Natural killer cell (primary cell): ENCODE results near the gene CDH13. TPM values are rescaled to one million over a fixed set of nuclear protein-coding genes. Genes with fewer than 3 reads are reported as not detected.
A peak's percentile ranks its signal among the peaks of the same experiment; 100 is the strongest.

ENCODE experiments used
- ATAC-seq, 3 donors: fragments of 150-1000 bp in 2 of 3; fragments of 200-7000 bp in 1 of 3; cut with Tn5 transposase; 1 replicate in 1 of 3; 2 replicates in 2 of 3; pipeline ENCODE4 v1.10.0; 2021; ENCODE audit warnings: mild to moderate bottlenecking in 2 of 3, moderate library complexity in 2 of 3
- DNase-seq, 2 donors: peaks; one replicate each; pipeline versions ENCODE4 v3.0.0 to v3.0.0-alpha.2; 2013 to 2021; ENCODE audit warnings: mixed read lengths in 1 of 2
- H3K27ac ChIP-seq: one replicate; pipeline ENCODE4 v1.5.1; 2013; ENCODE audit warnings: mild to moderate bottlenecking, low read length
- H3K27me3 ChIP-seq: one replicate; pipeline ENCODE4 v1.6.1; 2013; ENCODE audit warnings: low read length; ENCODE audit not compliant: control insufficient read depth, insufficient read depth
- H3K36me3 ChIP-seq: one replicate; pipeline ENCODE4 v1.6.1; 2013; ENCODE audit warnings: low read length; ENCODE audit not compliant: control insufficient read depth, insufficient read depth
- H3K4me1 ChIP-seq: one replicate; pipeline ENCODE4 v1.6.1; 2013; ENCODE audit warnings: low read length; ENCODE audit not compliant: control insufficient read depth, insufficient read depth
- H3K4me3 ChIP-seq: one replicate; pipeline ENCODE4 v1.5.1; 2013; ENCODE audit warnings: low read length
- H3K9me3 ChIP-seq: one replicate; pipeline ENCODE4 v1.6.1; 2013; ENCODE audit warnings: low read length; ENCODE audit not compliant: control insufficient read depth, insufficient read depth
- H3K27ac Mint-ChIP-seq, 2 donors: one replicate each; pipeline ENCODE4 v1.8.0; 2022; ENCODE audit warnings: mild to moderate bottlenecking in 2 of 2, mixed read lengths in 2 of 2, moderate library complexity in 1 of 2
- H3K27me3 Mint-ChIP-seq, 2 donors: one replicate each; pipeline ENCODE4 v1.8.0; 2022; ENCODE audit warnings: low read depth in 2 of 2, mixed read lengths in 2 of 2
- H3K36me3 Mint-ChIP-seq: one replicate; pipeline ENCODE4 v1.8.0; 2022; ENCODE audit warnings: mixed read lengths
- H3K4me1 Mint-ChIP-seq, 2 donors: one replicate each; pipeline ENCODE4 v1.8.0; 2022; ENCODE audit warnings: mixed read lengths in 2 of 2
- H3K4me3 Mint-ChIP-seq: one replicate; pipeline ENCODE4 v1.8.0; 2022; ENCODE audit warnings: mild to moderate bottlenecking, moderate library complexity, mixed read lengths
- H3K9me3 Mint-ChIP-seq, 2 donors: one replicate each; pipeline ENCODE4 v1.8.0; 2022; ENCODE audit warnings: mixed read lengths in 2 of 2
- WGBS: methylation state at CpG from one replicate; pipeline ENCODE4 v1.1.7; 2013; ENCODE audit warnings: missing lambda C conversion rate; ENCODE audit not compliant: insufficient coverage; 5-methylcytosine and 5-hydroxymethylcytosine counted together
- intact Hi-C: fragments of 100-400 bp; cut with micrococcal nuclease; formaldehyde crosslinking; loops from one replicate; pipeline ENCODE4 v1.14.2; 2022
- total RNA-seq, 4 donors: library from RNA; stranded (reverse); fragments of 120-200 nt in 1 of 4; gene quantifications; one replicate each; pipeline versions ENCODE4 v1.2.3 to v1.2.4, GENCODE V29; 2013 to 2022
- TF ChIP-seq, protein P1 (sequence below): fragments of 200-600 bp; IDR thresholded peaks from one replicate; pipeline ENCODE4 v1.8.0; 2022; ENCODE audit warnings: antibody characterized with exemption

The CDH13 gene
- total RNA-seq, 3 donors from 2014 or later (not counting 1 experiment from before 2014, with no cell fraction given) = not detected

DNA sequence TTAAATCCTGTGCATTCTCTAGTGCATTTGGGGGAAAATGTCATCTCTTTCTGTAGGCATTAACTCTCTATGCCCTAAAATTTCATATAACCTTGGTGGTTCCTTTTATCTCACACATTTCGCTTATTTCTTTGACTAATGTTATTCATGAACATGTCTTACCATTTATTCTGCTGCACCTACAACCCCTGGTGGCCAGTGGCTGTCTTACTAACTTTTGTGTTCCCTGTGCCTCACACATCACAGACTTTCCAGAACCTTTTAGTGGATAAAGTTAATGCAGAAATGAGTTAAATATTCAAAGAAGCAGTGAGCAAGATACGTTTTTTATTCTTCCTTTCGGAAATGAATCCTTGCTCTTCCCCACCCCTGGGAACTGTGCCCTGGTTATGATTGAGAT is 111.9 kb downstream of the CDH13 start:
- Mint-ChIP-seq H3K27ac (no peak overlapping the region), H3K36me3 (no peaks in the 10 kb centered on the region), H3K9me3 (no peaks in the 10 kb centered on the region), H3K27me3 (peaks cover 26 to 44% of the 10 kb centered on the region in 2 donors), H3K4me1 (peaks cover 9% of the 10 kb centered on the region in 2 donors), H3K4me3 (no peak overlapping the region)
- no peak for ATAC-seq
- Histone ChIP-seq H3K9me3 (no peaks in the 10 kb centered on the region), H3K4me3 (no peak overlapping the region), H3K4me1 (no peaks in the 10 kb centered on the region), H3K36me3 (no peaks in the 10 kb centered on the region), H3K27me3 (peaks cover 13% of the 10 kb centered on the region), H3K27ac (no peak overlapping the region)
- TF ChIP-seq, protein P1, sequence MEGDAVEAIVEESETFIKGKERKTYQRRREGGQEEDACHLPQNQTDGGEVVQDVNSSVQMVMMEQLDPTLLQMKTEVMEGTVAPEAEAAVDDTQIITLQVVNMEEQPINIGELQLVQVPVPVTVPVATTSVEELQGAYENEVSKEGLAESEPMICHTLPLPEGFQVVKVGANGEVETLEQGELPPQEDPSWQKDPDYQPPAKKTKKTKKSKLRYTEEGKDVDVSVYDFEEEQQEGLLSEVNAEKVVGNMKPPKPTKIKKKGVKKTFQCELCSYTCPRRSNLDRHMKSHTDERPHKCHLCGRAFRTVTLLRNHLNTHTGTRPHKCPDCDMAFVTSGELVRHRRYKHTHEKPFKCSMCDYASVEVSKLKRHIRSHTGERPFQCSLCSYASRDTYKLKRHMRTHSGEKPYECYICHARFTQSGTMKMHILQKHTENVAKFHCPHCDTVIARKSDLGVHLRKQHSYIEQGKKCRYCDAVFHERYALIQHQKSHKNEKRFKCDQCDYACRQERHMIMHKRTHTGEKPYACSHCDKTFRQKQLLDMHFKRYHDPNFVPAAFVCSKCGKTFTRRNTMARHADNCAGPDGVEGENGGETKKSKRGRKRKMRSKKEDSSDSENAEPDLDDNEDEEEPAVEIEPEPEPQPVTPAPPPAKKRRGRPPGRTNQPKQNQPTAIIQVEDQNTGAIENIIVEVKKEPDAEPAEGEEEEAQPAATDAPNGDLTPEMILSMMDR = no peak
- intact Hi-C loops = no loop called here
- peak in 1 of 2 donors; percentile 22 for DNase-seq
- 80% methylated on average over 3 of the region's 3 CpGs for WGBS

GRCh38 chr16:82741073-82741615 is 114.4 kb downstream of the CDH13 start:
- Histone ChIP-seq H3K36me3 (no peaks in the 10 kb centered on the region), H3K27ac (no peak overlapping the region), H3K4me3 (no peak overlapping the region), H3K9me3 (no peaks in the 10 kb centered on the region), H3K27me3 (peaks cover 13% of the 10 kb centered on the region), H3K4me1 (no peaks in the 10 kb centered on the region)
- intact Hi-C loops = no loop called here
- TF ChIP-seq, protein P1 = no peak
- DNase-seq = no peak
- Mint-ChIP-seq H3K4me1 (peaks cover 9% of the 10 kb centered on the region in 2 donors), H3K27ac (no peak overlapping the region), H3K9me3 (no peaks in the 10 kb centered on the region), H3K27me3 (peaks cover 29 to 51% of the 10 kb centered on the region in 2 donors), H3K36me3 (no peaks in the 10 kb centered on the region), H3K4me3 (no peak overlapping the region)
- 53% methylated on average over 5 of the region's 5 CpGs for WGBS
- ATAC-seq = peak in 1 of 3 donors; percentile 40

- DNase-seq = no peak
- no peaks in the 10 kb centered on the region for H3K9me3 Mint-ChIP-seq
- H3K36me3 ChIP-seq = no peaks in the 10 kb centered on the region
These were observed 118.2 kb downstream of the CDH13 start for GRCh38 chr16:82744958-82745357.

More at GRCh38 chr16:82744958-82745357, 118.2 kb downstream of the CDH13 start:
- no peak for ATAC-seq
- Mint-ChIP-seq H3K27ac (no peak overlapping the region), H3K4me1 (peaks cover 27 to 28% of the 10 kb centered on the region in 2 donors), H3K27me3 (peaks cover 19 to 52% of the 10 kb centered on the region in 2 donors), H3K36me3 (no peaks in the 10 kb centered on the region), H3K4me3 (no peak overlapping the region)
- H3K27ac ChIP-seq = no peak overlapping the region
- no peaks in the 10 kb centered on the region for H3K9me3 ChIP-seq
- intact Hi-C loops = no loop called here
- peaks cover 9% of the 10 kb centered on the region for H3K27me3 ChIP-seq
- H3K4me3 ChIP-seq = no peak overlapping the region
- no peaks in the 10 kb centered on the region for H3K4me1 ChIP-seq
- WGBS = 94% methylated on average over 7 of the region's 7 CpGs
- TF ChIP-seq, protein P1 = no peak
